ENCODE measurements around the gene MPRIP. TPM values are rescaled to one million over a fixed set of nuclear protein-coding genes. Genes with fewer than 3 reads are reported as not detected.
A peak's percentile ranks its signal among the peaks of the same experiment; 100 is the strongest.

The MPRIP gene
- total RNA-seq, 1 donor from 2014 or later, result 224 TPM

DNA sequence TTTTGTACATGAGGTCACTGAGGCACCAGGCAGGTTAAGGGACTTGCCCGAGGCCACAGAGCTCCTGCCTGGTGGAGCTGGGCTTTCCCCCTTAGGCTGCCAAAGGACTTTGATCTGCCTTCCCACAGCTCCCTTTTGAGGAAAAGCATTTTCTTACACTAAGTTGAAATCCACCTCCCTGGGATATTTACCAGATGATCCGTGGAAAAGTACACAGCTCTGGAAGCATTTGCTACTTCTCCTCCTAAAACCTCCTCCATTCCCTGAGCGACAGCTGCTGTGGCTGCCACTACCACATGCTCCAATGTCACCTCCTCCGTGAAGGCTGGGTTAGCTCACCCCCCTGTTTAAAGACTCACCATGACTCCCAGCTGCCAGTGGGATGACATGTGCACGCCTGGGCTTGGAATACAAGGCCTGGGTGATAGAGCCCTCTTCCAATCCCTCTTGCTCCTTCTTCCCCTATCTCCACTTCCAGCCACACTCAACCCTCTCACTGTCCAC lies 1.2 kb upstream of the MPRIP start:
- H3K27me3 Mint-ChIP-seq (ENCODE audit: low read depth), result no peaks in the 10 kb centered on the region
- H3K4me1 Mint-ChIP-seq, result peaks cover 37% of the 10 kb centered on the region
- H3K9me3 Mint-ChIP-seq, result peaks cover under 1% of the 10 kb centered on the region
- H3K4me3 Mint-ChIP-seq, result peak overlapping the region; percentile 71
- no peak for DNase-seq (ENCODE audit: low spot score in 2 of 2, unreplicated experiment in 2 of 2)
- H3K36me3 Mint-ChIP-seq, result peaks cover 1% of the 10 kb centered on the region
- H3K27ac Mint-ChIP-seq, result peak overlapping the region; percentile 14
- TF ChIP-seq, protein P1, sequence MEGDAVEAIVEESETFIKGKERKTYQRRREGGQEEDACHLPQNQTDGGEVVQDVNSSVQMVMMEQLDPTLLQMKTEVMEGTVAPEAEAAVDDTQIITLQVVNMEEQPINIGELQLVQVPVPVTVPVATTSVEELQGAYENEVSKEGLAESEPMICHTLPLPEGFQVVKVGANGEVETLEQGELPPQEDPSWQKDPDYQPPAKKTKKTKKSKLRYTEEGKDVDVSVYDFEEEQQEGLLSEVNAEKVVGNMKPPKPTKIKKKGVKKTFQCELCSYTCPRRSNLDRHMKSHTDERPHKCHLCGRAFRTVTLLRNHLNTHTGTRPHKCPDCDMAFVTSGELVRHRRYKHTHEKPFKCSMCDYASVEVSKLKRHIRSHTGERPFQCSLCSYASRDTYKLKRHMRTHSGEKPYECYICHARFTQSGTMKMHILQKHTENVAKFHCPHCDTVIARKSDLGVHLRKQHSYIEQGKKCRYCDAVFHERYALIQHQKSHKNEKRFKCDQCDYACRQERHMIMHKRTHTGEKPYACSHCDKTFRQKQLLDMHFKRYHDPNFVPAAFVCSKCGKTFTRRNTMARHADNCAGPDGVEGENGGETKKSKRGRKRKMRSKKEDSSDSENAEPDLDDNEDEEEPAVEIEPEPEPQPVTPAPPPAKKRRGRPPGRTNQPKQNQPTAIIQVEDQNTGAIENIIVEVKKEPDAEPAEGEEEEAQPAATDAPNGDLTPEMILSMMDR (IDR thresholded peaks at IDR 0.05; ENCODE audit: unreplicated experiment), result no peak

DNA sequence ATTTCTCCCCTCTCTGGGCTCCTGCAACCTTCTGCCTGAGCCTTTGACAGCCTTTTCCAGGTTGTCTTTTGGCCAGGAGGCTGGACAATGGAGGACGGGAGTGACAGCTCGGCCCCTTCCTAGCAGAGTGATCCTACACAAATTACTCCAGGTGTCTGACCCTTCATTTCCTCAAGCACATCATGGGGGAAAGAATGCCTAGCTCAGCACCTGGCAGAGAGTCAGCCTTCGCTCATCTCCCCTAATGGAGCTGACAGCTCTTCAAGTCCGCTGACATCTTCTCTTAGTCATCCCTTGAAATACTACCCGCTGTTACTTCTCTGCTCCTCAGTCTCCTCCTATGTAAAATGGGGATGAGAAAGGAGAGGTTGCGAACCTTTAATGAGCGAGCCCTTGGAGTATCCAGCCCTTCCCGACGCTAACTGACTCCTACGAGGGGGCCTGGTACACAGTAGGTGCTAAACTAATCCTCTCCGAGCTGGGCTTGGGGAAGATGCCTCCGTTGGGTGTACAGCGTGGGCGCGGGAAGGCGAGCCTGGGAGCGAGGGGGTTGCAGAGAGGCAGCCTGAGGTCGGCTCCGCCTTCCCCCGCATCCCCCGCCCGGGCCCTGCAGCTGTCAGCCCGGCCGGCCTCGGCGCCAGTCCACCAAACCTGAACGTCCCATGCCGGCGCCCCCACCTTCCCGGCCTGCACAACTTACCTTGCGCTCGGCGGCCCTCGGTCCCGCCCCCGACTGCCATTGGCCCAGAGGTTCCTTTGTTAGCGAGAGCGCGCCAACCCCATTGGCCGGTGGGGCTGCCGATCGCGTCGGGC lies 480 bp upstream of the MPRIP start:
- Mint-ChIP-seq H3K9me3 (peaks cover 4% of the 10 kb centered on the region), H3K4me1 (peaks cover 40% of the 10 kb centered on the region), H3K27me3 (ENCODE audit: low read depth) (no peaks in the 10 kb centered on the region), H3K27ac (peak overlapping the region; percentile 49), H3K4me3 (peak overlapping the region; percentile 71), H3K36me3 (peaks cover 4% of the 10 kb centered on the region)
- TF ChIP-seq, protein P1 (IDR thresholded peaks at IDR 0.05; ENCODE audit: unreplicated experiment), result no peak
- peak; percentile 98 to 99 for DNase-seq (ENCODE audit: low spot score in 2 of 2, unreplicated experiment in 2 of 2)

DNA sequence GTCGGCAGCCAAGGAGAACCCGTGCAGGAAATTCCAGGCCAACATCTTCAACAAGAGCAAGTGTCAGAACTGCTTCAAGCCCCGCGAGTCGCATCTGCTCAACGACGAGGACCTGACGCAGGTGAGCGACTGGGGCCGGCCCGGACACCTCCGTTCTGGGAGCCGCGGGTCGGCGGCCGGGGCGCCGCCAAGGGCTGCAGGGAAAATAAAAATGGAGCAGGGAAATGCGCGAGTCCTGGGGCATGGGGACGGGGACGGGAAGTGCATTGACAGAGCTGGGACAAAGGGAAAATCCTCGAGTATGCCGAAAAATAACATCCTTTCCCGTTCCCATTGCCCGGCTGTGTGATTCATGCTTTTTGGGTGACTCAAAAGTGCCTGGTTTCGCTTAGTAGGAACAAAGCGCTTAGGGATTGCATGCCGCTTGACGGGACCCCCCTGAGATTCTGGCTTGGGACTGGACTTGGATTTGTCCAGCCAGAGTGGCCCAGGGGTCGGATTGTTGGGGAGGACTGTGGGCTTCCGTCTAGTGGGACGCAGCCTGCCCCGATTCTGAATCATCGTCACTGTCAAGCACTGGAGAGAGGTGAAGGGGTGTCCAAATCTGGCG lies 699 bp downstream of the MPRIP start:
- Mint-ChIP-seq H3K27me3 (ENCODE audit: low read depth) (no peaks in the 10 kb centered on the region), H3K9me3 (peaks cover 4% of the 10 kb centered on the region), H3K4me1 (peaks cover 40% of the 10 kb centered on the region), H3K36me3 (peaks cover 5% of the 10 kb centered on the region), H3K4me3 (peak overlapping the region; percentile 94), H3K27ac (peak overlapping the region; percentile 97)
- DNase-seq (ENCODE audit: low spot score in 2 of 2, unreplicated experiment in 2 of 2), result no peak
- TF ChIP-seq, protein P1 (IDR thresholded peaks at IDR 0.05; ENCODE audit: unreplicated experiment), result no peak

DNA sequence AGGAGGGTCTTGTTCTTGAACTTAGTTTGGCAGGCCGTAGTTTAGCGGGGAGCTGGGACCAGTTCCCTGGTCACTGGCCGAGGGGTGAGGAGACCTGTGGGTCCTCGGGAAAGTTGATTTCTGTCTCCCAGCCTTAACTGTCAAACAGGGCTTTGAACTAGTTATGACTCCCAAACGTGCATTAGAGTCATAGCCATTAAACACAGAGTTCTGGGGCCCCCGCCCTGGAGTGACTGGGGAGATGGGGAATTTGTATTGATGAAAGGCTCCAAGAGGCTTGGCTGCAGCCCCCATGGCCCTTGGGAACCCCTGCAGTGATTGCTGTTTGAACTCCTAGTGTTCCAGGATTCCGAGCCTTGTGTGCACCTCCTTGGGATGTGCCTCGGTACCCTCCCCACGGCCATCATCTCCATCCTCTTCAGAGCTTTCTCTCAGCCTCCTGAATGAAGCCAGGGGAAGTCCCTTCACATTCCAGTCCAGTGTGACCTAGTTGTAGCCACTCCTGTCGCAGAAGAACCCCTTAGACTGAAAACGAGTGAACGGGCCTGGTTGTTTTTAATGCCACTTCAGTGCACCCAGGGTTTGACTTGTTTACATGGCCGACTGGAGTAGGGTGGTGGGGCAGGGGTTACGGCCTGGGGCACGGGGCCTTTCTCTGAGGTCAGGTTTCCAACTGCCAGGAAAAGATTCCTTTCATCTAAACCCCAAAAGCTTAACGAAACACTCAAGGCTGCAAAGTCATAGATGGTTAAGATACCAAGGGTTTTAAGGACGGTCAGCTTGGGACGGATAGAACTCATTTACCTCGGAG lies 1.4 kb downstream of the MPRIP start:
- no peak for DNase-seq (ENCODE audit: low spot score in 2 of 2, unreplicated experiment in 2 of 2)
- TF ChIP-seq, protein P1 (IDR thresholded peaks at IDR 0.05; ENCODE audit: unreplicated experiment), result no peak
- Mint-ChIP-seq H3K9me3 (peaks cover 4% of the 10 kb centered on the region), H3K4me1 (peaks cover 40% of the 10 kb centered on the region), H3K36me3 (peaks cover 5% of the 10 kb centered on the region), H3K27ac (peak overlapping the region; percentile 97), H3K4me3 (peak overlapping the region; percentile 94), H3K27me3 (ENCODE audit: low read depth) (no peaks in the 10 kb centered on the region)

DNA sequence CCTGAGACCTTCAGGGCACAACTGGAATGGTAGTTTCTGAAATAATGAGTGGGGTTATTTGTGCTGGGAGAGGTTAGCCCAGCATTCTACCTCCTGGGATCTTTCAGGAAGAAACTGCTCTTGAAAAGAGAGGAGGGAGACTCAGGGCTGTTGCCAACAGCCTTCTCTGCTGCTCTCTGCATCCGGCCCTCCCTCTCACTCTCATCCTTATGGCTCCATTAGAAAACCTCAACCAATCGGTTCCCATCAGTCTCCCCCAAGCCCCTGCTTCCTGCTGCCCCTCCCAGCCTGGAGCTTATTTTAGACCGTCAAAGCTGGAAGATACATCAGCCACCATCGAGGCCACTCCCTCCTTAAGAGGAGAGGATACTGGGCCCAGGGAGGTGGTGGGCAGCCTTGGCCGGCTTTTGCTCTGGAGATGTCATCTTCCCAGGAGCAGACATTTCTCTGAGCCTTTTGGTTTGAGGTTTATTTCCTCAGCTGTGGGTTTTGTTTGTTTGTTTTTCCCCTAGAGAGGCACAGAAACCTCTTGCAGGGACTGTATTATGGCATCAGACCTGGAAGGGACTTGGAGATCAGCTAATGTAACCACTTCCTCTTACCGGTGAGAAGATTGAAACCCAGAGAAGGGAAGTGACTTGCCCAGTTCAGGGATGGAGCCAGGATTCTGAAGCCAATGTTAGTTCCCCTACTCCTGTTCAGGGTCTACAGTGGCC lies 2.7 kb downstream of the MPRIP start:
- DNase-seq (ENCODE audit: low spot score in 2 of 2, unreplicated experiment in 2 of 2), result no peak
- TF ChIP-seq, protein P1 (IDR thresholded peaks at IDR 0.05; ENCODE audit: unreplicated experiment), result no peak
- H3K4me3 Mint-ChIP-seq, result peak overlapping the region; percentile 94
- peaks cover 4% of the 10 kb centered on the region for H3K9me3 Mint-ChIP-seq
- peaks cover 41% of the 10 kb centered on the region for H3K4me1 Mint-ChIP-seq
- H3K36me3 Mint-ChIP-seq, result peaks cover 7% of the 10 kb centered on the region
- H3K27ac Mint-ChIP-seq, result peak overlapping the region; percentile 97
- H3K27me3 Mint-ChIP-seq (ENCODE audit: low read depth), result no peaks in the 10 kb centered on the region

All from mesothelial cell of epicardium (in vitro differentiated cells).